Fibroblast of mammary gland (primary cell): ENCODE measurements around the gene PAQR9.

Experiments used
- DNase-seq: peaks from one replicate; pipeline ENCODE4 v3.0.0-alpha.2; 2010; ENCODE audit warnings: low read depth
- H3K4me3 ChIP-seq: 2 replicates; pipeline ENCODE4 v1.5.1; 2011; ENCODE audit warnings: low read depth, mild to moderate bottlenecking, low read length, moderate library complexity; ENCODE audit not compliant: control insufficient read depth
- CTCF ChIP-seq: conservative IDR thresholded peaks from 2 replicates; pipeline ENCODE4 v1.5.1; 2011; ENCODE audit warnings: low read depth, low read length, inconsistent platforms; ENCODE audit not compliant: control insufficient read depth, insufficient read depth

Gene PAQR9

GRCh38 chr3:142973217-142974009, 9.9 kb upstream of the PAQR9 start:
- H3K4me3 ChIP-seq: no peak overlapping the region
- DNase-seq: no peak
- TF ChIP-seq CTCF: no peak

- H3K4me3 ChIP-seq: no peak overlapping the region
- TF ChIP-seq CTCF: no peak
- no peak for DNase-seq
Observed at GRCh38 chr3:142972092-142972753, 8.7 kb upstream of the PAQR9 start.

GRCh38 chr3:142971431-142971830, 8.0 kb upstream of the PAQR9 start:
- H3K4me3 ChIP-seq: no peak overlapping the region
- no peak for DNase-seq
- no peak for TF ChIP-seq CTCF

GRCh38 chr3:142968319-142969025, 5.0 kb upstream of the PAQR9 start:
- DNase-seq: no peak
- no peak overlapping the region for H3K4me3 ChIP-seq
- no peak for TF ChIP-seq CTCF

GRCh38 chr3:142966808-142967207, 3.3 kb upstream of the PAQR9 start:
- H3K4me3 ChIP-seq: no peak overlapping the region
- no peak for DNase-seq
- no peak for TF ChIP-seq CTCF

- TF ChIP-seq CTCF: no peak
- H3K4me3 ChIP-seq: no peak overlapping the region
- DNase-seq: no peak
Observed at GRCh38 chr3:142965581-142965980, 2.1 kb upstream of the PAQR9 start.
